Adrenal gland (tissue), 12 donors: ENCODE data around the gene CHST3. TPM values are rescaled to one million over a fixed set of nuclear protein-coding genes. Genes with fewer than 3 reads are reported as not detected.

ENCODE experiments used
- DNase-seq, 7 donors: peaks; one replicate each; pipeline ENCODE4 v3.0.0-alpha.2; 2019 to 2020
- H3K27ac ChIP-seq, 5 donors: fragments of 200-600 bp; sonication (generic) in 4 of 5; 1 replicate in 3 of 5; 2 replicates in 2 of 5; pipeline versions ENCODE4 v1.5.1 to v1.8.0; 2016 to 2020; ENCODE audit warnings: mild to moderate bottlenecking in 1 of 5
- H3K27me3 ChIP-seq: fragments of 200-600 bp; 2 replicates; pipeline ENCODE4 v1.8.0; 2021
- H3K36me3 ChIP-seq, 2 donors: fragments of 200-600 bp; replicated peaks in 1 of 2; 1 replicate in 1 of 2; 2 replicates in 1 of 2; pipeline versions ENCODE4 v1.5.1 to v1.8.0; 2018 to 2022
- H3K4me1 ChIP-seq, 2 donors: fragments of 200-600 bp; replicated peaks in 1 of 2; 1 replicate in 1 of 2; 2 replicates in 1 of 2; pipeline versions ENCODE4 v1.5.1 to v1.8.0; 2018 to 2021
- H3K4me3 ChIP-seq, 4 donors: fragments of 200-600 bp; sonication (generic) in 3 of 4; one replicate each; pipeline ENCODE4 v1.5.1; 2016 to 2018
- H3K9me3 ChIP-seq, 3 donors: fragments of 200-600 bp; sonication (generic) in 1 of 3; replicated peaks in 1 of 3; 1 replicate in 2 of 3; 2 replicates in 1 of 3; pipeline versions ENCODE4 v1.5.1 to v1.8.0; 2016 to 2021
- POLR2A ChIP-seq, 2 donors: fragments of 450-650 bp; IDR thresholded peaks; one replicate each; pipeline ENCODE4 v1.6.1; 2017; ENCODE audit warnings: antibody characterized with exemption in 2 of 2, mild to moderate bottlenecking in 2 of 2, moderate library complexity in 1 of 2
- WGBS, 4 donors: extraction: QIAGEN DNeasy Blood & Tissue Kit in 2 of 4; methylation state at CpG; one replicate each; pipeline versions ENCODE4 v1.1.5 to v1.1.7; 2013 to 2017; 5-methylcytosine and 5-hydroxymethylcytosine counted together
- intact Hi-C, 2 donors: fragments of 100-400 bp; cut with DNase I; formaldehyde crosslinking; loops; one replicate each; pipeline versions ENCODE4 v1.14.1 to v1.15.0; 2022 to 2023
- polyA plus RNA-seq, 3 donors: library from polyadenylated mRNA; stranded (reverse); fragments of 200-250 nt in 2 of 3; fragments of 350-450 nt in 1 of 3; fragmentation: Illumina TruSeq in 1 of 3; extraction: RNeasy Lipid Tissue Mini Kit (QIAGEN cat#74804) in 1 of 3; gene quantifications; one replicate each; pipeline ENCODE4 v1.2.3, GENCODE V29; 2013 to 2014
- total RNA-seq, 9 donors: library from RNA; depleted of rRNA in 4 of 9; stranded (reverse); fragments of >200 nt in 4 of 9; fragments of 120-200 nt in 1 of 9; fragmentation: NEBNext Ultra II Directional in 1 of 9; extraction: Animal tissue kit (Norgen Biotek cat#: 25700) in 1 of 9; gene quantifications; one replicate each; pipeline versions ENCODE4 v1.1.0 to v1.2.4, GENCODE V29; 2013 to 2023
- TF ChIP-seq, protein P1 (sequence below), 6 experiments: fragments of 450-650 bp in 4 of 6; fragments of 200-600 bp in 2 of 6; sonication (generic) in 1 of 6; IDR thresholded peaks; 1 replicate in 5 of 6; 2 replicates in 1 of 6; pipeline versions ENCODE4 v1.5.1 to v1.8.0; 2016 to 2021; ENCODE audit warnings: antibody characterized with exemption in 6 of 6, mild to moderate bottlenecking in 2 of 6, moderate library complexity in 1 of 6
- donor health status: healthy with polysubstance abuse.
- donor health status: Bipolar disorder and iron deficiency.
- donor health status: DM: yes; HTN: yes; CAD: no.
- donor health status: DM: no; HTN: no; CAD: no.
- donor health status: DM: no; HTN: no; CAD: no.
- donor health status: DM: yes; HTN: yes; CAD: no.

Gene CHST3
- total and polyA plus RNA-seq, 12 donors: 3.9 to 49.7 (median 32.6) TPM

DNA sequence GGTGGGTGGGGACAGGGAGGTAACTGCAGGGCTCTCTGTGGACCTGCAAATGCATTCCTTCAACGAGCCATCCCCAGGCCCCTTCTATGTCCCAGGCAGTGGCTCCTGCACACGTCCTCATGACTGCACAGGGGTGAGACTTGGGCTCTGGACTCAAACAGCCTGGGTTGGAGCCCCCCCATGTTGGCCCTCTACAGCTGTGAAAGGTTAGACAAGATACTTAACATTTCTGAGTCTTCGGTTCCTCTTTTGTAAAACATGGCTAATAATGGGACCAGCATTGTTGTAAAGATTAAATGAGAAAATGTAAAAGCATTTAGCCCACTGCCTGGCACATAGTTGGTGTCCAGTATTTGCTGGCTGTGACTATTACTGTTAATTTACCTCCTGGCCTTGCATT is 41.8 kb downstream of the CHST3 start:
- no peak for DNase-seq
- Histone ChIP-seq H3K27me3 (no peaks in the 10 kb centered on the region), H3K4me1 (peaks cover 41 to 55% of the 10 kb centered on the region in 2 donors), H3K36me3 (peaks cover 0 to 23% of the 10 kb centered on the region in 2 donors), H3K4me3 (no peak overlapping the region), H3K27ac (peak overlapping the region in 1 of 5 donors; percentile 91), H3K9me3 (no peaks in the 10 kb centered on the region)
- intact Hi-C loops: no loop called here
- TF ChIP-seq, protein P1, sequence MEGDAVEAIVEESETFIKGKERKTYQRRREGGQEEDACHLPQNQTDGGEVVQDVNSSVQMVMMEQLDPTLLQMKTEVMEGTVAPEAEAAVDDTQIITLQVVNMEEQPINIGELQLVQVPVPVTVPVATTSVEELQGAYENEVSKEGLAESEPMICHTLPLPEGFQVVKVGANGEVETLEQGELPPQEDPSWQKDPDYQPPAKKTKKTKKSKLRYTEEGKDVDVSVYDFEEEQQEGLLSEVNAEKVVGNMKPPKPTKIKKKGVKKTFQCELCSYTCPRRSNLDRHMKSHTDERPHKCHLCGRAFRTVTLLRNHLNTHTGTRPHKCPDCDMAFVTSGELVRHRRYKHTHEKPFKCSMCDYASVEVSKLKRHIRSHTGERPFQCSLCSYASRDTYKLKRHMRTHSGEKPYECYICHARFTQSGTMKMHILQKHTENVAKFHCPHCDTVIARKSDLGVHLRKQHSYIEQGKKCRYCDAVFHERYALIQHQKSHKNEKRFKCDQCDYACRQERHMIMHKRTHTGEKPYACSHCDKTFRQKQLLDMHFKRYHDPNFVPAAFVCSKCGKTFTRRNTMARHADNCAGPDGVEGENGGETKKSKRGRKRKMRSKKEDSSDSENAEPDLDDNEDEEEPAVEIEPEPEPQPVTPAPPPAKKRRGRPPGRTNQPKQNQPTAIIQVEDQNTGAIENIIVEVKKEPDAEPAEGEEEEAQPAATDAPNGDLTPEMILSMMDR (IDR thresholded peaks at IDR 0.05): no peak
- TF ChIP-seq POLR2A (IDR thresholded peaks at IDR 0.05): no peak
- WGBS, 4 donors: 81 to 91% (median 87%) methylated on average over 2 to 3 of the region's 3 CpGs

DNA sequence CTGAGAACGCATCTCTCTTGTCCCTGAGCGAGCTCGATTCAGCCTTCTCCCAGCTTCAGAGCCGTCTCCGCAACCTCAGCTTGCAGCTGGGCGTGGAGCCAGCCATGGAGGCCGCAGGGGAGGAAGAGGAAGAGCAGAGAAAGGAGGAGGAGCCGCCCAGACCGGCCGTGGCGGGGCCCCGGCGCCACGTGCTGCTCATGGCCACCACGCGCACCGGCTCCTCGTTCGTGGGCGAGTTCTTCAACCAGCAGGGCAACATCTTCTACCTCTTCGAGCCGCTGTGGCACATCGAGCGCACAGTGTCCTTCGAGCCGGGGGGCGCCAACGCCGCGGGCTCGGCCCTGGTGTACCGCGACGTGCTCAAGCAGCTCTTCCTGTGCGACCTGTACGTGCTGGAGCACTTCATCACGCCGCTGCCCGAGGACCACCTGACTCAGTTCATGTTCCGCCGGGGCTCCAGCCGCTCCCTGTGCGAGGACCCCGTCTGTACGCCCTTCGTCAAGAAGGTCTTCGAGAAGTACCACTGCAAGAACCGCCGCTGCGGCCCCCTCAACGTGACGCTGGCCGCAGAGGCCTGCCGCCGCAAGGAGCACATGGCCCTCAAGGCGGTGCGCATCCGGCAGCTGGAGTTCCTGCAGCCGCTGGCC is 43.2 kb downstream of the CHST3 start:
- H3K4me3 ChIP-seq: no peak overlapping the region
- H3K36me3 ChIP-seq: peaks cover 0 to 23% of the 10 kb centered on the region in 2 donors
- intact Hi-C loops: no loop called here
- DNase-seq: peak; percentile 72 to 80 (median 77)
- H3K9me3 ChIP-seq: no peaks in the 10 kb centered on the region
- TF ChIP-seq POLR2A (IDR thresholded peaks at IDR 0.05): no peak
- TF ChIP-seq, protein P1 (IDR thresholded peaks at IDR 0.05): no peak
- no peaks in the 10 kb centered on the region for H3K27me3 ChIP-seq
- 75 to 90% (median 80%) methylated on average over 40 to 59 of the region's 59 CpGs for WGBS, 4 donors
- peak overlapping the region in 3 of 5 donors; percentile 55 to 91 (median 67) for H3K27ac ChIP-seq
- peaks cover 35 to 60% of the 10 kb centered on the region in 2 donors for H3K4me1 ChIP-seq

DNA sequence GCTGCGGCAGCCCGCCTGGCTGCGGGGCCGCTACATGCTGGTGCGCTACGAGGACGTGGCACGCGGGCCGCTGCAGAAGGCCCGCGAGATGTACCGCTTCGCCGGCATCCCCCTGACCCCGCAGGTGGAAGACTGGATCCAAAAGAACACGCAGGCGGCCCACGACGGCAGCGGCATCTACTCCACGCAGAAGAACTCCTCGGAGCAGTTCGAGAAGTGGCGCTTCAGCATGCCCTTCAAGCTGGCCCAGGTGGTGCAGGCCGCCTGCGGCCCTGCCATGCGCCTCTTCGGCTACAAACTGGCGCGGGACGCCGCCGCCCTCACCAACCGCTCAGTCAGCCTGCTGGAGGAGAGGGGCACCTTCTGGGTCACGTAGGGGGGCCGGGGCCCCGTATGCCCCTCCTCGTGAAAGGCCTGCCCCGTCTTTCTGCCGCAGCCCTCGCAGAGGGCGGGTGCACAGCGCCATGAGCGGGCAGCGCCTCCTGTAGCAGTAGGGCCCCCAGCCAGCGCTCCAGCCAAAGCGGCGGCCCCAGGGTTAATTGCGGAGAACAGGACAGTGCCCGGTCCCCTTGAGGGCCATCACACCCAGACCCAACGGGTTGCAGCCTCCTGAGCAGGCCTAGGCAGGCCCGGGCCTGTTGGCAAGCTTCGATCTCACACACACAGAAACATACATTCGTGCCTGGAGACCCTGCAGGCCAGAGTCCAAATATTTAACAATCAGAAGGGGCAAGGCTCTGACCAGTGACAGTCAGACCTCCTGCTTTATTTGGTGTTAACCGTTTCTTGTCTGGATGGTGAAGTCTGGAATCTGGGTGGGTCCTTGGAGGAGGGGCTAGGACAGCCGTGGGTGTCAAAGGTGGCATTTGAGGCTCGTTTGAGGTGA is 44.1 kb downstream of the CHST3 start:
- TF ChIP-seq, protein P1 (IDR thresholded peaks at IDR 0.05): no peak
- TF ChIP-seq POLR2A (IDR thresholded peaks at IDR 0.05): no peak
- no peaks in the 10 kb centered on the region for H3K9me3 ChIP-seq
- 75 to 89% (median 83%) methylated on average over 15 to 58 of the region's 58 CpGs for WGBS, 4 donors
- H3K27ac ChIP-seq: peak overlapping the region in 4 of 5 donors; percentile 74 to 91 (median 83)
- peak in 1 of 7 donors; percentile 53 for DNase-seq
- intact Hi-C loops: no loop called here
- H3K36me3 ChIP-seq: peaks cover 0 to 23% of the 10 kb centered on the region in 2 donors
- H3K4me1 ChIP-seq: peaks cover 44 to 69% of the 10 kb centered on the region in 2 donors
- H3K4me3 ChIP-seq: no peak overlapping the region
- no peaks in the 10 kb centered on the region for H3K27me3 ChIP-seq

DNA sequence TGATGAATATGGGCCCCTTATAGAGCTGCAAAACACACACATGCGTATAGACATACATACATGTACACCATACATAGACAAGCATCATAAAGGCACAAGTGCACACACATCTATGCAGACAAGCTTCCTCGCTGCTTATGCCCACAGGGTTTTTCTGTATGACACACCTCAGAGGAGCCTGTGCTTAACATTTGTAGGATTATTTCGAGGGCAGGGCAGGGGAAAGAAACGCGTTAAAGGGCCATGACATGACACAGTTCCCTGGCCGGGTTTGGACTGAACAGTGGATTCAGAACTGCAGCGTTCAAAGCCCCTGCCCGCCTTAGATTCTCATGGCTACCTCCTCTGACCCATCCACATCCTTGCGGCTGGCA is 44.8 kb downstream of the CHST3 start:
- Histone ChIP-seq H3K27me3 (no peaks in the 10 kb centered on the region), H3K36me3 (peaks cover 0 to 23% of the 10 kb centered on the region in 2 donors), H3K27ac (peak overlapping the region; percentile 34 to 91 (median 75)), H3K9me3 (no peaks in the 10 kb centered on the region), H3K4me3 (no peak overlapping the region), H3K4me1 (peaks cover 51 to 76% of the 10 kb centered on the region in 2 donors)
- no peak for DNase-seq
- TF ChIP-seq, protein P1 (IDR thresholded peaks at IDR 0.05): no peak
- TF ChIP-seq POLR2A (IDR thresholded peaks at IDR 0.05): no peak
- intact Hi-C loops: no loop called here
- WGBS, 4 donors: 30 to 54% (median 45%) methylated on average over 8 to 9 of the region's 9 CpGs
